GM12891 (cell line): ENCODE measurements around the gene PRRC1.

Source experiments
- POLR2A ChIP-seq: IDR thresholded peaks from 2 replicates; pipeline ENCODE4 v1.6.1; 2011; ENCODE audit warnings: low read depth, low read length, control low read depth
- POLR2AphosphoS5 ChIP-seq: IDR thresholded peaks from 2 replicates; pipeline ENCODE4 v1.6.1; 2011; ENCODE audit warnings: low read depth, low read length, control low read depth
- TAF1 ChIP-seq: IDR thresholded peaks from 2 replicates; pipeline ENCODE4 v1.6.1; 2011; ENCODE audit warnings: low read depth, low read length, control low read depth

GRCh38 chr5:127551410-127552041 is 34.1 kb downstream of the PRRC1 start:
- TF ChIP-seq POLR2A (no peak), TAF1 (no peak), POLR2AphosphoS5 (no peak)
